ENCODE results near the gene TARM1. TPM values are rescaled to one million over a fixed set of nuclear protein-coding genes. Genes with fewer than 3 reads are reported as not detected.
"Not testable (repeated sequence)": the region's sequence is repeated elsewhere in the genome, so short reads cannot be mapped to it uniquely, and the experiment has no call there.

Gene TARM1
- total RNA-seq, 1 donor = 0.21 TPM

DNA sequence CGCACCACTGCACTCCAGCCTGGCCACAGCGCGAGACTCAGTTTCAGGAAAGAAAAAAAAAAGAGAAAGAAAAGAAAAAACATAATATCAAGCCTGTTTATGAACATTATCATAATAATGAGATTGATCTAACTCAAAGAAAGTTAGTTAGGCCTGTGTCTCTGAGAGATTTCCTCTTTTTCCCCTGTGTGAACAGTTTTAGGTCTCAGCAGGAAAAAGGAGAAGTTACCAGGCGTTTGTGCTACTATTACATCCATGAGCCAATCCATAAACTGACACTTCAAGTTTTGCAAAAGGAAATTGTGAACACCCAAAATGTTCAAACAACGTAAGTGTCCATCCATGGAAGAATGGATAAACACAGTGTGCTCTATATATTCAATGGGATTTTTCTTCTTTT is 3.8 kb downstream of the TARM1 start:
- Histone ChIP-seq H3K4me3 (ENCODE audit: low read length) (no peak overlapping the region), H3K27me3 (ENCODE audit: insufficient read depth, low read length) (no peaks in the 10 kb centered on the region), H3K9me3 (ENCODE audit: low read depth, low read length) (no peaks in the 10 kb centered on the region), H3K4me1 (ENCODE audit: insufficient read depth, low read length) (peaks cover 21% of the 10 kb centered on the region)

DNA sequence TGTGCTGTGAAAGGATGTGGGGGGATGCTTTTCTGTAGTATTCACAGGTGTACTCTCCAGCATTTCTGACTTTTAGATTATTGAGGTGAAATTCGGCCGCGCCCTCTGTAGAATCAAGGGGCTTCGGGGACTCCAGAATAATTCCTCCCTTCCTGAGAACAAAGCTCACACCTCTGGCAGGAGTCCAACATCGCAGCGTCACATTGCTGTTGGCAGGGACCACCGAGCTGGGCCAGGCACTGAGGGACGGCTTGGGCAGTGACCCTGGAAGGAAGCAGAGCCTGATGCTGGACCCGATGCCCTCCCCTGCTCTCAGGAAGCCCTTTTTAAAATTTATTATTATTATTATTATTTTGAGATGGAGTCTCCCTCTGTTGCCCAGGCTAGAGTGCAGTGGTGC is 6.3 kb downstream of the TARM1 start:
- Histone ChIP-seq H3K27me3 (ENCODE audit: insufficient read depth, low read length) (no peaks in the 10 kb centered on the region), H3K4me1 (ENCODE audit: insufficient read depth, low read length) (peaks cover 11% of the 10 kb centered on the region), H3K4me3 (ENCODE audit: low read length) (no peak overlapping the region), H3K9me3 (ENCODE audit: low read depth, low read length) (no peaks in the 10 kb centered on the region)

DNA sequence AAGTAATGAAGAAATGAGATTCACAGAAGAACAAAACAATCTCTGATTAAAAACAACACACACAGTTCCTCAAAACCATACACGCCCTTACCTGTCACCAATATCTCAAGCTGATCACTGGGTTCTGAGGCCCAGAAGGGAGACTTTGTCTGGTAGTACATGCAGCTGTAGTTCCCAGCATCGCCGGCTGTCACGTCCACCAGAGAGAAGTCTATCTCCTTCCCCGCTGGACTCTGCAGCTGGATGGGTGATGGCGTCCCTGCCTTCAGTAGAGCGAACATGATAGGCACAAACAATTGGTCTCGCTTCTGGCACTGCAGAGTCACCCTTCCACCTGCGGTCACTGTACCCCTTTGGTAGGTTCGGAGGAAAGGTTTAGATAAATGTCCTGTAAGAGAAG is 7.3 kb downstream of the TARM1 start:
- Histone ChIP-seq H3K4me3 (ENCODE audit: low read length) (no peak overlapping the region), H3K9me3 (ENCODE audit: low read depth, low read length) (no peaks in the 10 kb centered on the region), H3K4me1 (ENCODE audit: insufficient read depth, low read length) (peaks cover 11% of the 10 kb centered on the region), H3K27me3 (ENCODE audit: insufficient read depth, low read length) (no peaks in the 10 kb centered on the region)

GRCh38 chr19:54069470-54069869 is 11.7 kb downstream of the TARM1 start:
- Histone ChIP-seq H3K4me1 (ENCODE audit: insufficient read depth, low read length) (no peaks in the 10 kb centered on the region), H3K9me3 (ENCODE audit: low read depth, low read length) (no peaks in the 10 kb centered on the region), H3K4me3 (ENCODE audit: low read length) (no peak overlapping the region), H3K27me3 (ENCODE audit: insufficient read depth, low read length) (no peaks in the 10 kb centered on the region)

DNA sequence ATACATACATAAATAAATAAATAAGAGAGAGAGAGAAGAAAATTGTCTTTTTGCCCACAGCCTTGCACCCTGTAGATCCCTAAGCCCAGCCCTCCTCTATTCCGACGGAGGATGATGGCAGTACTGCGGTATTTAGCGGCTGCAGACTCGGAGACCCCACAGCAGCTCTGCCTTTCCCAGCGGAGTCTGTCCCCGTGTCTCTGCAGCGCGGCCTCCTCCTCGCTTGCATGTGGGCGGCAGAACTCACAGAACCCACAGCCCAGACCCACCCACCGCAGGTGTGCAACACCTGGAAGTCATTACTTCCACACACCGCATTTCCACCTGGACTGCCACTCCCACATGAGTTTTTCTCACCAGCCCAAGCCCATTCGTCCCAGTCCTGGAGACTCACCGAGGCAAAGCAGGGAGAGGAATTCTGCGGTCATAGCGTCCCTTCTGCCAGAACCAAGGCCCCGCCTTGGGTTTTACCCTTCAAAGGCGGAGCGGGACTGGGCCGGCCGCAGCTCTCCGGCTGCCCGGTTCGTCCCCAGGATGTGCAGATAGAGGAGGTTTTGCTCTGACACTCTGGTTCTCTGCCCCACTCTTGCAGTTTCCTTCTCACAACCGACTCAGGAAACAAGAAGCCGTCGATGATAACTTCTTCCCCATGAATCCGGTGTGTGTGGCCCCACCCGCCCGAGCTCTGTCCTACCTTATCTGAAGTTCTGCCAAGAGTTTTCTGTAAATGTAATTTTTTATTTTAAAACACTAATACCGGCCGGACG is 17.6 kb downstream of the TARM1 start, which contains the start of gene VSTM1:
TSS of gene VSTM1 (minus strand) at position 548 of the 767 bp plus-strand sequence. CDS start at position 428, 120 bp downstream.
- H3K27me3 ChIP-seq (ENCODE audit: insufficient read depth, low read length) = no peaks in the 10 kb centered on the region
- peak within 1 kb of the TSS; percentile 22 for H3K4me3 ChIP-seq (ENCODE audit: low read length)
- no peaks in the 10 kb centered on the region for H3K9me3 ChIP-seq (ENCODE audit: low read depth, low read length)

GRCh38 chr19:54062643-54063042 is 18.5 kb downstream of the TARM1 start:
- Histone ChIP-seq H3K4me1 (ENCODE audit: insufficient read depth, low read length) (peaks cover 26% of the 10 kb centered on the region), H3K27me3 (ENCODE audit: insufficient read depth, low read length) (no peaks in the 10 kb centered on the region), H3K9me3 (ENCODE audit: low read depth, low read length) (no peaks in the 10 kb centered on the region), H3K4me3 (ENCODE audit: low read length) (no peak overlapping the region)

More for the DNA sequence above, 17.6 kb downstream of the TARM1 start, which contains the start of gene VSTM1:
- H3K4me1 ChIP-seq (ENCODE audit: insufficient read depth, low read length) = peaks cover 26% of the 10 kb centered on the region

DNA sequence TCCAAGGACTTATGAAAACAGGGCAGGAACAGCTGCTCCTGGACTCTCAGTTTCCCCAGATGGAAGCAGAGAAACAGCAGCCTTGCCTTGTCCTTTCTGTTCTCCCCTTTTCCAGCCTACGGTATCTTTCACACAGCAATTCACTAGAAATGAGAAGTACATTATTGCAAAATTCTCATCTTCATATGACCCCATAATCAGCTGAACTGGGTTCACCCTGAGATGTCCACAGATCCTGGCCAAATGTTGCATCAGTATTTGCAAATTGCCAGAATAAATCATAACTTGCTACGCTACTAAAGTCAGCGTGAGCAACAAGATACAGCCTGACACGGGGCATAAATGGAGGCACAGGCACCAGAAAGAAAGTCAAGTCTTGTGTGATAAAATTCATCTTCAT is 33.5 kb downstream of the TARM1 start:
- no peaks in the 10 kb centered on the region for H3K27me3 ChIP-seq (ENCODE audit: insufficient read depth, low read length)
- H3K9me3 ChIP-seq (ENCODE audit: low read depth, low read length) = no peaks in the 10 kb centered on the region
- peaks cover 41% of the 10 kb centered on the region for H3K4me1 ChIP-seq (ENCODE audit: insufficient read depth, low read length)
- no peak overlapping the region for H3K4me3 ChIP-seq (ENCODE audit: low read length)

- Histone ChIP-seq H3K27me3 (ENCODE audit: insufficient read depth, low read length) (no peaks in the 10 kb centered on the region), H3K9me3 (ENCODE audit: low read depth, low read length) (no peaks in the 10 kb centered on the region), H3K4me1 (ENCODE audit: insufficient read depth, low read length) (peaks cover 41% of the 10 kb centered on the region), H3K4me3 (ENCODE audit: low read length) (no peak overlapping the region)
These were observed 35.4 kb downstream of the TARM1 start for GRCh38 chr19:54045771-54046170.

DNA sequence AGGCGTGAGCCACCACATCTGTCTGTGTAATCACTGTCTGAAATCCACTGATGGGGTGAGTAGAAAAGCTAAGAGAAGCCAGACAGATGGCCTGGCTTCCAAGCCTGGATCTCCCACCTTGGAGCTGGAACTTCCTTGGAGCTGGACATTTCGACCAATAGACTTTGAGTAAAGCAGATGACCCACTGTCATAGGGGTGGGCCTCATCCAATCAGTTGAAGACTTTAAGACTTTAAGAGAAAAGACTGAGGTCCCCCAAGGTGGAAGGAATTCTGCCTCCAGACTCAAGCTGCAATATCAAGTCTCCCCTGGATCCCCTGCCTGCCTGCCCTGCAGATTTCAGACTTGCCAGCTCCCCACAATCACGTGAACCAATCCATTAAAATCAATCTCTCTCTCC is 38.2 kb downstream of the TARM1 start:
- Histone ChIP-seq H3K4me3 (ENCODE audit: low read length) (no peak overlapping the region), H3K4me1 (ENCODE audit: insufficient read depth, low read length) (peaks cover 15% of the 10 kb centered on the region), H3K9me3 (ENCODE audit: low read depth, low read length) (no peaks in the 10 kb centered on the region), H3K27me3 (ENCODE audit: insufficient read depth, low read length) (no peaks in the 10 kb centered on the region)

DNA sequence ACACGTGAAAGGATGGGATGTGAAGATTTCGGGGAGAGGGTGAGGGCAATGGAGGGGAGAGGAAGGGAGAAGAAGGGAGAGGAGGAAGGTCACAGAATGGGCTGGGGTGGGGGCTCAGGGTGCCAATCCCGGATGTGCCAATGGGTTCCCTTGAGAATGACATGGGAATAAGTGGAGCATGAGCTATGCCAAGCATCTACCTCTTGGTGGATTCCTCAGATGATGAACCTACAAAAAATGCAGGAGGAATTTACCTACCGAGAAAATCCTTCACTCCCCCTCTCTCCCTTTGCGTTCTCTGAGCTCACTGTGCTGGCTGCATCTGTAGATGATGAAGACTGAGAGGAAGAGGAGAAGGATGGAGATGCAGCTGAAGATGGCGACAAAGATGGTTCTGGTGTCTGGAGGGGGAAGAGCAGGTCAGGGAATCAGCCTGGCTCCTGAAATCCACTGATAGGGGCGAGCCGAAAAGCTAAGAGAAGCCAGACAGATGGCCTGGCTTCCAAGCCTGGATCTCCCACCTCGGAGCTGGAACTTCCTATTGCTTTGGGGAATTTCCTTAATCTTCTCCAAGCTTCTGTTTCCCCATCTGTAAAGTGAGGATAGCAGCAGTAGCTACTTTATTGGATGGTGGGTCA is 39.1 kb downstream of the TARM1 start:
- Histone ChIP-seq H3K4me3 (ENCODE audit: low read length) (no peak overlapping the region), H3K27me3 (ENCODE audit: insufficient read depth, low read length) (no peaks in the 10 kb centered on the region), H3K9me3 (ENCODE audit: low read depth, low read length) (no peaks in the 10 kb centered on the region), H3K4me1 (ENCODE audit: insufficient read depth, low read length) (peaks cover 6% of the 10 kb centered on the region)

GRCh38 chr19:54040003-54040402 is 41.2 kb downstream of the TARM1 start:
- Histone ChIP-seq H3K27me3 (ENCODE audit: insufficient read depth, low read length) (no peaks in the 10 kb centered on the region), H3K4me1 (ENCODE audit: insufficient read depth, low read length) (no peaks in the 10 kb centered on the region), H3K4me3 (ENCODE audit: low read length) (no peak overlapping the region), H3K9me3 (ENCODE audit: low read depth, low read length) (no peaks in the 10 kb centered on the region)

DNA sequence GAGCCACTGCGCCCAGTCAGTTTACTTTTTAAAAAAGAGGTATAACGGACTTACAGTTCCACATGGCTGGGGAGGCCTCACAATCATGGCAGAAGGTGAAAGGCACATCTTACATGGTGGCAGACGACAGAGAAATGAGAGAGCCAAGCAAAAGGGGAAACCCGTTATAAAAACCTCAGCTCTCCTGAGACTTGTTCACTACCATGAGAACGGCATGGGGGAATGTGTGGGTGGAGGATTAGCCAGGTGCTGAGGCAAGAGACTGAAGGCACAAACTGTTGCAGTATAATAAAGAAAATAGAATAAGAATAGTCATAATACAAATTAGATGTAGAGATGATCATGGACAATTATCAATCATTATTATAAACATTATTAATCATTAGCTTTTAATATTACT is 44.6 kb downstream of the TARM1 start:
- H3K9me3 ChIP-seq (ENCODE audit: low read depth, low read length); H3K4me3 ChIP-seq (ENCODE audit: low read length); H3K27me3 ChIP-seq (ENCODE audit: insufficient read depth, low read length); H3K4me1 ChIP-seq (ENCODE audit: insufficient read depth, low read length): not testable (repeated sequence)

DNA sequence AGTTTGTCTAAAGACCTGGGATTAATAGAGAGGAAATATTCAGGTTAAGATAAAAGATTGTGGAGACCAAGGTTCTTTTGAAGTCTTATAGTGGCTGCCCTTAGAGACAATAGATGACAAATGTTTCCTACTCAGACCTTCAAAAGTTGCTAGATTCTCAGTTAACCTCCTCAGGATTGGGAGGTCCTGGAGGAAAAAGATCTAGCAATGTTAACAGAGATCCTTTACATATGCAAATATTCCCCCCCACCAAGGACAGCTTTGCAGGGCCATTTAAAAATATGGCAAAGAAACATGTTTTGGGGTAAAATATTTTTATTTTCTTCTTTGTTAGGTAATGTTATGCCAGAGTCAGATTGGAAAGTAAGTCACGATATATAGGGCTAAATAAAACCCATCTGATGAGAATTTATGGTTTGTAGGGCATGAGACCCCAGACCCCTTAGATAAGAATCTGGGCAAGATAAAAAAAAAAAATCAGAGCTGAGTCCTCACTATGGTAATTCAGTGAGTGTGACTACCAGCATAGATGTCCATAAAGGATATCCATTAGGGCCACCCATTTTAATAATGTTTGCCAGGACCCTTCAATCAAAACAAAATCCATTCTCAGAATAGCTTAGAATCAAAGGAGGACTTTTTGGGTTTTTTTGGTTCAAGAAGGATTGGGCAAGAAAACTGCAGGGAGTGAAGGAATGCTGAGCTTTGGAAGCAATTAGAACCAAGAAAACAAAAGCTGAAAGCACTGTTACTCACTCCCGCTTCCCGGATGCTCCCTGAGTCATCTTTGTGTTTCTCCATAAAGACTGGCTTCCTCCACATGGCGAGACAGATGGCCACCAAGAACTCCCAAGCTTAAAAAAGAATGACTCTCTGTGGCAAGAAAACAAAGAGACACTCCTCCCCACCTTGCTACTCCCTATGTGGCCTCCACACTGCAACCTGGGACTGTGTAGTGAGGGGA is 45.7 kb downstream of the TARM1 start:
- Histone ChIP-seq H3K9me3 (ENCODE audit: low read depth, low read length) (no peaks in the 10 kb centered on the region), H3K4me3 (ENCODE audit: low read length) (no peak overlapping the region), H3K27me3 (ENCODE audit: insufficient read depth, low read length) (peaks cover 2% of the 10 kb centered on the region), H3K4me1 (ENCODE audit: insufficient read depth, low read length) (peaks cover 4% of the 10 kb centered on the region)

- H3K4me1 ChIP-seq (ENCODE audit: insufficient read depth, low read length) = peaks cover 15% of the 10 kb centered on the region
- no peak overlapping the region for H3K4me3 ChIP-seq (ENCODE audit: low read length)
- H3K27me3 ChIP-seq (ENCODE audit: insufficient read depth, low read length) = peaks cover 2% of the 10 kb centered on the region
- H3K9me3 ChIP-seq (ENCODE audit: low read depth, low read length) = no peaks in the 10 kb centered on the region
These were observed 50.1 kb downstream of the TARM1 start for GRCh38 chr19:54030895-54031586.
